ENCODE results near the gene ZGPAT.

DNA sequence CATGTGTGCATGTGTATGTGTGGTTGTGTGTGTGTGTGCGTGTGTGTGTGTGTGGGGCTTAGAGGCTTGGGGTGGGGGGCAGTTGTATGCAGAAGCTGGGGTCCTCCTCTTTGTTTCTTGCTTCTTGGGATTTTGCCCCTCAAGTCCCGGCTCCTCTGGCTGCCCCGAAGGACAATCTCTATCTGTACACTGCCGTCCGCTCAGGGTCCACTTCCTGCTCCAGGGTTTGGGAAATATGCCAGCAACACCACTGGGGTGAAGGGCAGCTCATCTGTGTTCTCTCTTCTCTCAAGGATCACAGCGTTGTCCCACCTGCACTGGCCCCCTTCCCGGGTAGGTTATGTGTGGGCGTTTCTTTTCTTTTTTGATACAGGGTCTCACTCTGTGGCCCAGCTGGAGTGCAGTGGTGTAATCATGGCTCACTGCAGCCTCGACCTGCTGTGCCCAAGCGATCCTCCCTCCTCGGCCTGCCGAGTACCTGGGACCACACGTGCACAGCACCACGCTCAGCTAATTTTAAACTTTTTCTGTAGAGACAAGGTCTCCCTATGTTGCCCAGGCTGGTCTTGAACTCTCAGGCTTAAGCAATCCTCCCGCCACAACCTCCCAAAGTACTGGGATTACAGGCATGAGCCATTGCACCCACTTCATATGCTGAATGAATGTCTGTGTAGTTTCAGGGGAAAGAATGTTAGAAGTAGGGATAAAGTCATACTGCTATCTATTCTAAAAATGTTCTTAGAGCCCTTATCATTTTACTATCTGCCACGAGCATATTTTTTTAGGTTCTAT is 57.4 kb downstream of the ZGPAT start:
- TF ChIP-seq, protein P1, sequence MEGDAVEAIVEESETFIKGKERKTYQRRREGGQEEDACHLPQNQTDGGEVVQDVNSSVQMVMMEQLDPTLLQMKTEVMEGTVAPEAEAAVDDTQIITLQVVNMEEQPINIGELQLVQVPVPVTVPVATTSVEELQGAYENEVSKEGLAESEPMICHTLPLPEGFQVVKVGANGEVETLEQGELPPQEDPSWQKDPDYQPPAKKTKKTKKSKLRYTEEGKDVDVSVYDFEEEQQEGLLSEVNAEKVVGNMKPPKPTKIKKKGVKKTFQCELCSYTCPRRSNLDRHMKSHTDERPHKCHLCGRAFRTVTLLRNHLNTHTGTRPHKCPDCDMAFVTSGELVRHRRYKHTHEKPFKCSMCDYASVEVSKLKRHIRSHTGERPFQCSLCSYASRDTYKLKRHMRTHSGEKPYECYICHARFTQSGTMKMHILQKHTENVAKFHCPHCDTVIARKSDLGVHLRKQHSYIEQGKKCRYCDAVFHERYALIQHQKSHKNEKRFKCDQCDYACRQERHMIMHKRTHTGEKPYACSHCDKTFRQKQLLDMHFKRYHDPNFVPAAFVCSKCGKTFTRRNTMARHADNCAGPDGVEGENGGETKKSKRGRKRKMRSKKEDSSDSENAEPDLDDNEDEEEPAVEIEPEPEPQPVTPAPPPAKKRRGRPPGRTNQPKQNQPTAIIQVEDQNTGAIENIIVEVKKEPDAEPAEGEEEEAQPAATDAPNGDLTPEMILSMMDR (conservative IDR thresholded peaks at IDR 0.05; ENCODE audit: low read depth, low read length) = no peak
- no peak for TF ChIP-seq EZH2 (IDR thresholded peaks at IDR 0.05; ENCODE audit: borderline replicate concordance, low read depth, low read length, poor library complexity, severe bottlenecking)
